HUES48 (cell line): ENCODE data around the gene IGF2BP2.
"Not testable (repeated sequence)": the region's sequence is repeated elsewhere in the genome, so short reads cannot be mapped to it uniquely, and the experiment has no call there.

Source experiments
- H3K27ac ChIP-seq: one replicate; pipeline ENCODE4 v1.7.0; 2013; ENCODE audit warnings: low read depth, low read length, inconsistent platforms
- H3K27me3 ChIP-seq: 2 replicates; pipeline ENCODE4 v1.6.1; 2013; ENCODE audit warnings: mild to moderate bottlenecking, low read length; ENCODE audit not compliant: control insufficient read depth, insufficient read depth
- H3K36me3 ChIP-seq: 2 replicates; pipeline ENCODE4 v1.6.1; 2013; ENCODE audit warnings: low read length; ENCODE audit not compliant: control insufficient read depth, insufficient read depth
- H3K4me1 ChIP-seq: 2 replicates; pipeline ENCODE4 v1.6.1; 2013; ENCODE audit warnings: mild to moderate bottlenecking, low read length; ENCODE audit not compliant: control insufficient read depth, insufficient read depth
- H3K4me3 ChIP-seq: 2 replicates; pipeline ENCODE4 v1.5.1; 2013; ENCODE audit warnings: mild to moderate bottlenecking, low read depth, low read length
- H3K9ac ChIP-seq: 2 replicates; pipeline ENCODE4 v1.6.1; 2013; ENCODE audit warnings: mild to moderate bottlenecking, low read depth, low read length, moderate library complexity
- H3K9me3 ChIP-seq: 2 replicates; pipeline ENCODE4 v1.6.1; 2013; ENCODE audit warnings: low read length; ENCODE audit not compliant: control insufficient read depth, insufficient read depth

Gene IGF2BP2

DNA sequence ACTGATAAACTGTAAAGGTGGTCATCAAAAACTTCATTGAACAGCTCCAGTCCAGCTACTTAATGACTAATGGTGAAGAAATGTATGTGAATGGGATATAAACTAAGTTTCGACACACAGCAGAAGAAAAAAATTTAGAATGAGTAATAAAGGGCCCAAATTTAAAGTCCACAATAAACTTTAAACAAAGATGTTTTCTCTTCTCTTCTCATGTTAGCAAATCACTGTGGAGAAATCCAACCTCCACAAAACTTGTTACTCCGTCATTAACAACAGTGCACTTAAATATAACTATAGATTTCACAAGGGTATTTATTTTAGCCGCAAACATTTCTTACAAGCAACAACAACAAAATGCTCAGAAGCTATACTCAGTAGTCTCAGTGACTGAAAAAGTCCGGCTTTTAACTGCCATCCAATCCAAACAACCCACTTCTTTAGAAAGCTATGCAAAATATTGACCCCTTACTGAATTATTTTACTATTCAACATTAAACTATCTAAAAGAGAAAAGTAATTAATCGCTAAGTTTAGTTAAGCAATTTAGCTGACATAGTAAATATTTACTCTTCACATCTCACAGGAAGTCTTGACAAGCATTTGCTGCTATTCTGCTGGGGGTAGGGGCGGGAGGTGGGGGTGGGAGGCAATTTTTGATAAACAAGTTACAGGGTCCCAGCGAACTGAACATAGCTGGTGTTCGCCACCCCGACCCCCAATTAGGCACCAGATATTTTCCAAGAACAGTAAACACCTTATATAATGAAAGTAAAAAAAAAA, 2.4 kb downstream of the IGF2BP2 start:
- Histone ChIP-seq H3K27me3 (peaks cover 6% of the 10 kb centered on the region; the same call in 1 of the 2 replicates), H3K4me3 (peak overlapping the region; percentile 90), H3K9ac (peak overlapping the region; percentile 92), H3K9me3 (no peaks in the 10 kb centered on the region), H3K27ac (peak overlapping the region; percentile 96), H3K4me1 (peaks cover 53% of the 10 kb centered on the region), H3K36me3 (peaks cover 6% of the 10 kb centered on the region)

DNA sequence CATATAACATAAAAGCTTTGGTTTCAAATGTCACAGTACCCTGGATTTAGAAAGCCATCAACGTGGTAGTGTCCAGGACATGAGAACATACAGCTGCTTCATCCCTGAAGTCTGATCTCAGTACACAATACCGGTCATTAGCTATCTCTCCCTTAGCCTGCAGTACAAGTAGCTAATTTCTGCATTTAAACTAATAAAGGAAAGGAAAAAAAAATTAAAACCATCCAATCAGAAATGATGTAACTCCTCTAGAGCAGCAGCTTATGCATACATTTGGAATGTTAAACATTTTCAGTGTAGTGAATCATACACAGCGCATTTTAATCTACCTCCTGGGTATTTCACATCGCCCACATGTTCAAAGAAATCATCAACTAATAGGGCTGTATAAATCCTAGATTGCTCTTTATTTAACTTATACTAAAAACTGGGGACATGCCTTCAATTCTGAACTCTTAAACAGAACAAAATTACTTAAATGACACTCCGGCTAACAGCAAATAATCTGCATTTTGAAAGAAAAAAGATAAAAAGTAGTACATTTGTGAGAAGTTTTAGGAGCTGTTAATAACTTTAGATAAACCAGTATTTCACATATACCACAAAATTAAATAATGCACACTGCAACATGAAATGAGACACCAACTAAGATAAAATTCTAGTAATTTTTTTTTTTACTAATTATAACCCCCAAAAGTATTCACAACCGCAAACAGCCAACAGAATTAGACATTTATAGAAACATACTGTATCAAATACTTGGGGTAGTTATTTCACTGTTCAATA, 3.7 kb downstream of the IGF2BP2 start:
- Histone ChIP-seq H3K27me3 (no peaks in the 10 kb centered on the region), H3K4me1 (peaks cover 61% of the 10 kb centered on the region), H3K36me3 (no peaks in the 10 kb centered on the region), H3K4me3 (peak overlapping the region; percentile 90), H3K9ac (no peak overlapping the region; the same call in 1 of the 2 replicates), H3K27ac (peak overlapping the region; percentile 63), H3K9me3 (no peaks in the 10 kb centered on the region)

DNA sequence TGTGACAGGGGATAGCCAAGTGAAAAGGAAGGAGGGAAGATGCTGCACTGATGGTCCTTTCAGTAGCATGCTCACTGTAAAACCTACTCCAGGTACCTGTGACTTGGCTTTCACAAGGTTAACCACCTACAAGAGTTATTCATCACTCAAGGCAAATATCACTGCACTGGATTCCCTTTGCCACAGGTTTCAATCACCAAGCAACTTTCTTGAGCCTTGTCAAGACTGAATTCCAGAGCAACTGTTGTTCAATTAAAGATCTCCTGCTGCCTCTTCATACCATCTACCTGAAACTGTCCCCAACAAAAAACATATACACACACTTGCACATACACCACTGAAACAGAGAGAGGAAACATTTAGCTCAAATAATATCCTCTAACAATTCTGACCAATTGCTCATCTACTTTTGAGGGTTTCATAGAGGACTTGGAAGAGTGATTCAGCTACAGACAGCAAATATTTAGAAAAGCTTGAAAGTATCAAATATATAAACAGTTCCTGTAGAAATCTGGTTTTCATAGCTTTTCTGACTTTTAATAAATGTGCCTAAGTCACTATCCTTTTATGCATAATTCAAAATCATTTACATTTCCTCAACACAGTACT, 6.5 kb downstream of the IGF2BP2 start:
- Histone ChIP-seq H3K27ac (peak overlapping the region; percentile 53), H3K4me3 (peak overlapping the region; percentile 28; the same call in 1 of the 2 replicates), H3K4me1 (peaks cover 89% of the 10 kb centered on the region), H3K9ac (no peak overlapping the region), H3K9me3 (no peaks in the 10 kb centered on the region), H3K36me3 (no peaks in the 10 kb centered on the region), H3K27me3 (no peaks in the 10 kb centered on the region)

DNA sequence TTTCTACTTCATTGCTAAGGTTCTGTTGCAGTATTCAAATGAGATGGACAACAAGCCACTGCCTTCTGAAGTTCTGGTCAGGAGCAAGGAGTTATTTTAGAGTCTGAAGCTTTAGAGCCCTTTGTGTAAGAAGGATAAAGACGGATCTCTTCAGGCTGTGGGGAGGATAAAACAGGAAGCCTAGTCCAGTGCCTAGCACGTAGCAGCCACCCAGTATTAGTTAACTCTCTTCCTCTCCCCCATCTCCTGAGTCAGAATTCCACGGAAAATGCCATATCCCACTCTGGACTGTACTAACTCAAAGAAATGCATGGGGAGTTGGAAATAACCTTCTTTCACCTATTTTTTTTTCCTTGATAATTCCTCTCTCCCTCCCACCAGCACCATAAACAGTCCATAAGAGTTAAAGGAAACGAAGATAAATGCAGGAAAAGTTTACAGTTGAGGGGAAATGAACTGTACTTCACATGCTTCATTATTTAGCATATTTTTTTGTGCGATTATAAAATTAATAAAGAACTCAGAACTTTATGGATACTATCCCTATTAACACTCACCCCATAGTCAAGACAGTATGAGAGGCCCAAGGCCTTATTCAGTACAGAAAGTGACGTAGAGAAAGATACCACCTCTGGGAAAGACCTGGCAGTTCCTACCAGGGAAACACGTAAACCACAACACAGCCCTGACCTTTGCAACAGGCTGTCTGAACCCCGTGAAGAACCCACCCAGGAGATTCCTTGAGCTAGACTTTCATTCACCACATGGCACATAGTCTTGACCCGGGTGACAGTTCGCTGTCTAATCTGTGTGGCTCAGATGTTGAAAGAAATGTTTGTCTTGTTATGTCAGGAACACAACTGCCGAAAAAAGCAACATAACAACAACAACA, 9.2 kb downstream of the IGF2BP2 start:
- Histone ChIP-seq H3K9ac (0 out of 2 replicates have a peak overlapping the region, but pooled peaks have one; percentile 14), H3K4me3 (no peak overlapping the region)

DNA sequence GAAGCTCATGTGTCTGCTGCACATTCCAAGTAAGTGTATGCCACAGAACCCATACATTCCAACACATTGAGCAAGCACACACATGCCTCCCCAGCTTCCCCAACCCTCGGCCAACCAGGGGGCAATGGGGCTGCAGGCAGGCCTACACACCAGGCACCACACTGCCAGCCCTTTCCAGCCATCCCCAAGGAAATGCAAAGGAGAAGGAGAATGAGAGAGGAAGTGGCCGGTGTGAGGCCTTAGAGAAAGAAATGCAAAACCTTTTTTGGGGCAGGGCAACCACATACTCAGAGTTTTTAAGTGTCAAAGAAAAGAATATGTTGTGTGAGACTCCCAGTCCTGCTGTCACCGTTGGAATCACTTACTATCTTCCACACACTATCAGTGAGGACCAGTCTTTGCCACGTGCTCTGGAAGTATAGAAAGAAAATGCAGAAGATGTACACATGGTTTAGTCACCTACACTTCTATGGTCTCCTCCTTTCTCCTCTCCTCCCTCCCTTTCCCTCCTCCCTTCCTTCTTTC, 11.1 kb downstream of the IGF2BP2 start:
- Histone ChIP-seq H3K9ac (peak overlapping the region; percentile 12), H3K27ac (peak overlapping the region; percentile 86), H3K4me1 (peaks cover 88% of the 10 kb centered on the region), H3K36me3 (no peaks in the 10 kb centered on the region), H3K4me3 (peak overlapping the region; percentile 35), H3K27me3 (no peaks in the 10 kb centered on the region), H3K9me3 (no peaks in the 10 kb centered on the region)

More for the DNA sequence above, 9.2 kb downstream of the IGF2BP2 start:
- Histone ChIP-seq H3K27ac (peak overlapping the region; percentile 76), H3K9me3 (no peaks in the 10 kb centered on the region), H3K4me1 (peaks cover 97% of the 10 kb centered on the region), H3K27me3 (no peaks in the 10 kb centered on the region), H3K36me3 (no peaks in the 10 kb centered on the region)

DNA sequence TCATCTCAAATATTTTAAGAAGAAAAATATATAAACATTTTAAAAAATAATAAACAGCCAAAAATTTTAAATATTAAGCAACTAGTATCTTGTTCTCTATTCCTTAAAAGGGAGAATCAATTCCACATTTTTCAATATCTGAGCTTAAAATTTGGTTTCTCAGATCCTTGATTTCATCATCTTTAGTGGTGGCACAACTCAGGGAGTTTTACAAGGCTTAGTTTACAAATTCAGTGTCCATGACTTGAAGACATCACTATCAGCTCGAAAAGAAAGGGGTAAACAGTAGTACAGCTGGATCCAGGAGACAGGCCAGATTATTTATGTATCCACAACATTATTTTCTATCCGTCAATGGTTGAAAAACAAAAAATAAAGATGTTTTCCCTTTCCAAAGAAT, 11.6 kb downstream of the IGF2BP2 start:
- no peaks in the 10 kb centered on the region for H3K27me3 ChIP-seq
- H3K9ac ChIP-seq, result peak overlapping the region; percentile 12; the same call in 1 of the 2 replicates
- peaks cover 82% of the 10 kb centered on the region for H3K4me1 ChIP-seq
- peak overlapping the region; percentile 86 for H3K27ac ChIP-seq
- peak overlapping the region; percentile 35; the same call in 1 of the 2 replicates for H3K4me3 ChIP-seq
- no peaks in the 10 kb centered on the region for H3K36me3 ChIP-seq
- H3K9me3 ChIP-seq, result no peaks in the 10 kb centered on the region

DNA sequence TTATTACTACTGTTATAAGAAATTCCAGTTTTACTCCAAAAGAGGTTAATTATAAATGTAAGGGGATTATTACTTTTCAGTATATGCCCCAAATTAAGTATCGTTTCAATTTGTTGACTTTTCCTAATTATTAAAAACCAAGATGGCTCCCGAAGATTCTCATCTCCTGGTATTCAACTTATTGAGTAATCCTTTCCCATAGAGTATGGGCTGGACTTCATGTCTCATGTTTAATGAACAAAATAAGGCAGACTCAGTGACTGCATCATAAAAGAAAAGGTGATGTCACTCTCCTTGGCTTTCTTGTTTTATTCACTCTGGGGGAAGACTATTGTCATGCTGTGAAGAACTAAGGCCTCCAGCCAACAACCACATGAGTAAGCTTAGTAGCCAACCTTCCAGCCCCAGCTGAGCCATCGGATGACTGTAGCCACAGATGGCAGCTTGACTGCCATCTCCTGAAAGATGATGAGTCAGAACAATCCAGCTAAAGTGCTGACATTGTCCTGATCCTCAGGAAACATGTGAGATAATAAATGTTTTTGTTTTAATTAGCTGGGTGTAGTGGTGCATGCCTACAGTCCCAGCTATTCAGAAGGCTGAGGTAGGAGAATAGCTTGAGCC, 17.3 kb downstream of the IGF2BP2 start:
- Histone ChIP-seq H3K4me1 (peaks cover 50% of the 10 kb centered on the region), H3K4me3 (no peak overlapping the region), H3K27ac (peak overlapping the region; percentile 80), H3K27me3 (no peaks in the 10 kb centered on the region), H3K9me3 (no peaks in the 10 kb centered on the region), H3K9ac (no peak overlapping the region), H3K36me3 (no peaks in the 10 kb centered on the region)

DNA sequence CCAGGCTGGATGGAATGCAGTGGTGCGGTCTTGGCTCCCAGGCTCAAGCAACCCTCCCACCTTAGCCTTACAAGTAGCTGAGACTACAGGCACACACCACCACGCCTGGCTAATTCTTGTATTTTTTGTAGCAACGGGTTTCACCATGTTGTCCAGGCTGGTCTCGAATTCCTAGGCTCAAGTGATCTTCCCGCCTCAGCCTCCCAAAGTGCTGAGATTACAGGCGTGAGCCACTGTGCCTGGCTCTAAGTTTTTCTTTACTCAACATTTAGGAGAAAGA, 26.1 kb downstream of the IGF2BP2 start:
- Histone ChIP-seq H3K4me1 (peaks cover 20% of the 10 kb centered on the region), H3K27ac (peak overlapping the region; percentile 20)
- not testable (repeated sequence) for H3K27me3 ChIP-seq, H3K36me3 ChIP-seq, H3K9me3 ChIP-seq, H3K4me3 ChIP-seq, H3K9ac ChIP-seq

DNA sequence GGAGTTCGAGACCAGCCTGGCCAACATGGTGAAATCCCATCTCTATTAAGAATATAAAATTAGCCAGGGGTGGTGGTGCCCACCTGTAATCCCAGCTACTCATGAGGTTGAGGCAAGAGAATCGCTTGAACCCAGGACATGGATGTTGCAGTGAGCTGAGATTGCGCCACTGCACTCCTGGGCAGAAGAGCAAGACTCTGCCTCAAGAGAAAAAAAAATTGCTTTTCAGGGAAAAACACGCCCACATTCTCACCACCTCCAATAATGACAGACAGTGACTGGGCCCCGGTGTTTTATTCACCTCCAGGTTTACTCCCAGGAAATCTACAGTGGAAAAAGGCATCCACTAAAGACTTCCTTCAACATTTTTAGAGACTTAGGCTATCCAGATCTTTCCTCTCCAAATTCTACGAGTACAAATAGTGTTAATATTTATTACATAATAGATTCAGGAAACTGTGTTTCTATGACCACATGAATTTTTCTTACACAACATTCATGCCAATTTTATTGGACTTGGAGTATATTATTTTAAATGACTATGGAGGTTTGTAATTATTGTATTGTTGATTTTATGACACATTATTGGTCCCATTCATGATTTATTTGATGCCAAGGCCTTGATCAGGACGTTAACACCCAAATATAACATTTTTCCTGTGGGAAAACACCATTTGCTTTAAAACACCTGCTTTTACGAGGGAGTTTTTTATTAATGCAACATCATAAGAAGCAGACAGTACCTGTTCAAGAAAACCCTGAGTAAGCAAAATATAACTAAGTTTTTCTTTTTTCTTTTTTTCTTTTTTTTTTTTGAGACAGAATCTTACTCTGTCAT, 26.6 kb downstream of the IGF2BP2 start:
- Histone ChIP-seq H3K36me3 (no peaks in the 10 kb centered on the region), H3K27ac (no peak overlapping the region), H3K27me3 (no peaks in the 10 kb centered on the region), H3K9me3 (no peaks in the 10 kb centered on the region), H3K4me1 (peaks cover 25% of the 10 kb centered on the region), H3K4me3 (no peak overlapping the region), H3K9ac (no peak overlapping the region)
